ENCODE measurements around the gene FCSK. TPM values are rescaled to one million over a fixed set of nuclear protein-coding genes. Genes with fewer than 3 reads are reported as not detected.

The FCSK gene
- polyA plus RNA-seq, 10 donors = 4.4 to 10.0 (median 6.4) TPM

GRCh38 chr16:70453117-70453891 is 1.1 kb upstream of the FCSK start:
- DNase-seq = no peak

GRCh38 chr16:70453892-70454221 is 538 bp upstream of the FCSK start:
- DNase-seq = no peak

- no peak for DNase-seq
These were observed 1.5 kb downstream of the FCSK start for GRCh38 chr16:70455910-70456309.

GRCh38 chr16:70457446-70458166 is 3.2 kb downstream of the FCSK start:
- no peak for DNase-seq

GRCh38 chr16:70460737-70461261 is 6.4 kb downstream of the FCSK start:
- DNase-seq = no peak

GRCh38 chr16:70463235-70463634 is 8.8 kb downstream of the FCSK start:
- DNase-seq = no peak

GRCh38 chr16:70465999-70466804 is 11.8 kb downstream of the FCSK start:
- no peak for DNase-seq

- no peak for DNase-seq
These were observed 12.3 kb downstream of the FCSK start for GRCh38 chr16:70466805-70467076.

- DNase-seq = no peak
These were observed 12.7 kb downstream of the FCSK start for GRCh38 chr16:70467113-70467512.

- DNase-seq = no peak
These were observed 13.2 kb downstream of the FCSK start for GRCh38 chr16:70467608-70468007.

GRCh38 chr16:70468776-70469525 is 14.6 kb downstream of the FCSK start:
- DNase-seq = no peak

- no peak for DNase-seq
These were observed 15.9 kb downstream of the FCSK start for GRCh38 chr16:70470141-70470926.

GRCh38 chr16:70470927-70471341 is 16.5 kb downstream of the FCSK start:
- peak in 1 of 3 donors; percentile 51 for DNase-seq

GRCh38 chr16:70472786-70473433 is 18.5 kb downstream of the FCSK start:
- DNase-seq = no peak

- DNase-seq = no peak
These were observed 19.3 kb downstream of the FCSK start for GRCh38 chr16:70473446-70474319.

- DNase-seq = no peak
These were observed 20.1 kb downstream of the FCSK start for GRCh38 chr16:70474320-70475053.

GRCh38 chr16:70475054-70475871 is 20.9 kb downstream of the FCSK start:
- no peak for DNase-seq
